Neutrophil (primary cell): Measurements from ENCODE around the gene CACNA1I.

Experiments used
- H3K27ac ChIP-seq: fragments of 200-600 bp; sonication (generic); 2 replicates; pipeline ENCODE4 v1.5.1; 2016; ENCODE audit warnings: mild to moderate bottlenecking, moderate library complexity
- H3K27me3 ChIP-seq: fragments of 200-600 bp; sonication (generic); 2 replicates; pipeline ENCODE4 v1.6.0; 2016; ENCODE audit warnings: mild to moderate bottlenecking
- H3K36me3 ChIP-seq: fragments of 200-600 bp; sonication (generic); 2 replicates; pipeline ENCODE4 v1.5.1; 2017
- H3K4me1 ChIP-seq, 2 experiments: fragments of 200-600 bp in 1 of 2; sonication (generic) in 1 of 2; 1 replicate in 1 of 2; 2 replicates in 1 of 2; pipeline versions ENCODE4 v1.5.1 to v1.6.1; 2013 to 2016; ENCODE audit warnings: low read depth in 1 of 2, low read length in 1 of 2, mild to moderate bottlenecking in 1 of 2, moderate library complexity in 1 of 2; ENCODE audit not compliant: control insufficient read depth in 1 of 2, insufficient read depth in 1 of 2
- H3K4me3 ChIP-seq, 2 experiments: fragments of 200-600 bp in 1 of 2; sonication (generic) in 1 of 2; 1 replicate in 1 of 2; 2 replicates in 1 of 2; pipeline ENCODE4 v1.5.1; 2013 to 2016; ENCODE audit warnings: low read depth in 1 of 2, low read length in 1 of 2, mild to moderate bottlenecking in 1 of 2, moderate library complexity in 1 of 2
- H3K9me3 ChIP-seq: fragments of 200-600 bp; sonication (generic); 2 replicates; pipeline ENCODE4 v1.5.1; 2016
- CTCF ChIP-seq: fragments of 200-600 bp; sonication (generic); IDR thresholded peaks from 2 replicates; pipeline ENCODE4 v1.5.1; 2016; ENCODE audit warnings: antibody characterized with exemption

The CACNA1I gene

DNA sequence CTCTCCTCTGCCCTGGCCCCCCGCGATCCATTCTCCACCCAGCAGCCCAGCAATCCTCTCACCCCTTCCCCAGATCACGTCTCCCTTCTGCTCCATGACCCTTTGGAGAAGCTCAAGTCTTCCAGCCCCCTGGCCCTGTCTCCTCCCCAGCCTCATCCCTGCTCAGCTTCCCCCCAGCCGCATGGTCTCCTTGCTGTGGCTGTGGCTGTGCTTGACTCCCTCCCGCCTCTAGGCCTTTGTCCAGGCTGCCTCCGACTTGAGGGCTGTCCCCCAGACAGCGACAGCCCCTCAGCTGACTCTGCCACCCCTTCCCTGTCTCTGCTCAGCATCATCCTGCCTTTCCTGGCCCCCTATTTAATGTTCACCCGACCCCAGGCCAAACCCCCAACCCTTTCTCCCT, 59.3 kb downstream of the CACNA1I start:
- Histone ChIP-seq H3K36me3 (no peaks in the 10 kb centered on the region), H3K9me3 (no peaks in the 10 kb centered on the region), H3K27ac (no peak overlapping the region), H3K4me3 (no peak overlapping the region), H3K4me1 (no peaks in the 10 kb centered on the region), H3K27me3 (peaks cover 32% of the 10 kb centered on the region)
- no peak for TF ChIP-seq CTCF

DNA sequence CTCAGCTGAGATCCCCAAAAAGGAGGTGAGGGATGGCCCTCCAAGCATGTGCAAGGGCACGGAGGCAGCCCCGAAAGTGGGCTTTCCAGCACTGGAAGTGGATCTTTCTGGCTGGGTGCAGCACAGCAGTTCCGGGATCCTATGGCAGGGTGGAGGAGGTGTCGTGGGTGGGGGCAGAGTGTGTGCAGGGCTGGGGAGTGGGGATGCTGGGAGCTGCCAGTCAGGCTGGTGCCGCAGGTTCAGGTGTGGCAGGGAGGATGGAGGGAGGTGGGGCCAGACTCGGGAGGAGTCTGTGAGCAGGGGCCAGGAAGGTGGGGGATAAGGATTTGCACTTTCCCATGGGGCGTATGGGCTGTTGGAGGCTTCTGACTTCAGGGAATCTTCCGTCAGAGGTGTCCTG, 60.2 kb downstream of the CACNA1I start:
- H3K4me1 ChIP-seq, result no peaks in the 10 kb centered on the region
- H3K27me3 ChIP-seq, result peaks cover 23% of the 10 kb centered on the region
- no peak for TF ChIP-seq CTCF
- H3K9me3 ChIP-seq, result no peaks in the 10 kb centered on the region
- H3K36me3 ChIP-seq, result no peaks in the 10 kb centered on the region
- H3K4me3 ChIP-seq, result no peak overlapping the region
- H3K27ac ChIP-seq, result no peak overlapping the region

- Histone ChIP-seq H3K27ac (no peak overlapping the region), H3K4me3 (no peak overlapping the region), H3K4me1 (no peaks in the 10 kb centered on the region), H3K9me3 (no peaks in the 10 kb centered on the region), H3K27me3 (peaks cover 15% of the 10 kb centered on the region), H3K36me3 (no peaks in the 10 kb centered on the region)
- no peak for TF ChIP-seq CTCF
These were observed 61.1 kb downstream of the CACNA1I start for GRCh38 chr22:39631381-39632286.

- H3K4me1 ChIP-seq, result no peaks in the 10 kb centered on the region
- H3K27me3 ChIP-seq, result no peaks in the 10 kb centered on the region
- TF ChIP-seq CTCF, result no peak
- no peak overlapping the region for H3K27ac ChIP-seq
- no peaks in the 10 kb centered on the region for H3K36me3 ChIP-seq
- no peaks in the 10 kb centered on the region for H3K9me3 ChIP-seq
- no peak overlapping the region for H3K4me3 ChIP-seq
These were observed 64.2 kb downstream of the CACNA1I start for GRCh38 chr22:39634530-39635405.

- Histone ChIP-seq H3K9me3 (no peaks in the 10 kb centered on the region), H3K36me3 (no peaks in the 10 kb centered on the region), H3K27ac (no peak overlapping the region), H3K4me3 (no peak overlapping the region), H3K27me3 (no peaks in the 10 kb centered on the region), H3K4me1 (no peaks in the 10 kb centered on the region)
- TF ChIP-seq CTCF, result no peak
These were observed 65.2 kb downstream of the CACNA1I start for GRCh38 chr22:39635719-39636118.
